GM19239 (cell line): ENCODE data around the gene ACOXL.

Experiments used
- DNase-seq: peaks from one replicate; pipeline ENCODE4 v3.0.0; 2011; ENCODE audit warnings: low spot score; ENCODE audit not compliant: insufficient read length
- FAIRE-seq: peaks from 2 replicates; lab custom pipeline; 2011; peaks lifted over from hg19 to GRCh38; lab: Jason Lieb, UNC

The ACOXL gene

DNA sequence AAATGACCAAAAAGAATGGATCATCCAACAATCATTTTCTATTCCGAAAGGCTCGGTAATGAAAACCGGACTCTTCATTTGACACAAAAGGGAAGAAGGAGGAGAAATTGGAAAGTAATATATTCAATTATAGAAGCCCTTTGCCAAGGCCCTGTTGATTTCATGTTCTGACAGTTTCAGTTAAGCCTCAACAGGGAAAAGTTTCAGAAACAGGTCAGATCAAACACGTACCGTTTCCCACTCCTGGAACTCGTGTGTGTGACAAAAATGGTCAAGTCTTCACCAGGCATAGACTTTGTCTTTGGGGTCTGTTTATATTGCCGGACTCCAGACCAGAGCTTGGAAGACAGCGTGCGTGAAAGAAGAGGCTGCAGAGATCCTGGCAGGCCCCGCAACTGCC, 287.0 kb downstream of the ACOXL start:
- FAIRE-seq (no peak), DNase-seq (no peak)

DNA sequence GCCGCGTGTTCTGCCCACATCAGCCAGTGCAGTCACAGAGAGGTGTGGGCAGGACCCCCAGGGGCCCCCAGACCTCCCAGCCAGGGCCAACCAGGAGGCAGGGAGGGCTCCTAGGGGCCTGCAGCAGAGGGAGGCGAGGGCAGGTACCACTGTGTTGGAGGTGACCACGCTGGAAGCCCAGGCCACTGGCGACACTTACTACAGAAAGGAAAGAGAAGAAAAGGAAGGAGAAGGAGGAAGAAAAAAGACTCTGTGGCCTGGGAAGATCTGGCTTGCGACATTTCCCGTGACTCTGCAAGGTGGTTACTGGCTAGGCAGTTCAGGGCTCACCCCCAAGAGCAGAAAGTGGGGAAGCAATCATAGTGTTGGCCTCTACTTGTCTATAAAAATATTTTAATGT, 290.3 kb downstream of the ACOXL start:
- DNase-seq (no peak), FAIRE-seq (no peak)

DNA sequence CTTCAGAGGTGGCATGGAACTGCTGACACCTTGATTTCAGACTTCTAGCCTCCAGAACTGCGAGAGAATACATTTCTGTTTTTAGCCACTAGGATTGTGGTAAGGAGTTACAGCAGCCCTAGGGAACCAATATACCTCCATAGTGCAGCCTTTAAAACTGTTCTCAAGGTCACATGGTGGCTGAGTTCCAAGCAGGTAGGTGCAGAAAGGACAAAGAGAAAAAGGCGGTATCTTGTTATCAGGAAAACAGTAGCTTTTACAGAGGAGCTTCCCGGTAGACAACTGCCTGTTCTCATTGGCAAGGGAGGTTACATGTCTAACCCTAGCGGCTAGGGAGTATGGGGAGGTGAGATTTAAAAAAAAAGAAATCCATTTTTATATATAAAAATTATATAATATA, 292.1 kb downstream of the ACOXL start:
- peak; percentile 40 for FAIRE-seq

DNA sequence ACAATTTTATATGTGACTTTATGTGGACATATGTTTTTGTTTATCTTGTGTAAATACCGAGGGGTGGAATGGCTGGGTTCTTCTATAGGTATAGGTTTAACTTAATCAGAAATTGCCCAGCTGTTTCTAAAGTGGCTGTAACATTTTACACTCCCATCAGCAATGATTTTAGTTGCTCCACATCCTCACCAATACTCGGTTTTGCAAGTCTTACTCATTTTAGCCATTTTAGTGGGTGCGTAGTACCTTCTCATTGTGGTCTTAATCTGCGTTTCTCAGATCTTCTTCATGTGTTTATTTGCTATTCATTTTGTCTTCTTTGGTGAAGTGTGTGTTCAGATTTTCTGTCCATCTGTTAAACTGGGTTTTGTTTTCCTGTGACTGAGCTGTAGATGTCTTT, 292.9 kb downstream of the ACOXL start:
- FAIRE-seq (peak; percentile 55), DNase-seq (no peak)

More for the DNA sequence above, 292.1 kb downstream of the ACOXL start:
- DNase-seq, result no peak

DNA sequence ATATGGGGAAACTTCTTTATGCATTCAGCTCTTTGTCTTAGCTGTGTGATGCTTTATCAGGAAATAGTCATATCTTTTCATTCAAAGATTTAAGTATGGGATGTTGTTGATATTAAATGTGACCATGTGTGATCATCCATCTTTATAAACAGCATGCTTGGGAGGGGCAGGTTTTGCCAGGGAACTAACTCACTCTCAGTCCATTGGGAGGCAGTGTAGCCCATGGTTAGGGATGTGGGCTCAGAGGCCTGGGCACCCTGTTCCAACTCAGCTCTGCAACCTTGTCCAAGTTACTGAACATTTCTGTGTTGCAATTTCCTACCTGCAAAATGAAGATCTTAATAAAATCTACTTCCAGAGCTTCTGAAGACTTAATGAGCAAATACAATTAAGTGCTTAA, 296.3 kb downstream of the ACOXL start:
- FAIRE-seq (peak; percentile 80), DNase-seq (no peak)

DNA sequence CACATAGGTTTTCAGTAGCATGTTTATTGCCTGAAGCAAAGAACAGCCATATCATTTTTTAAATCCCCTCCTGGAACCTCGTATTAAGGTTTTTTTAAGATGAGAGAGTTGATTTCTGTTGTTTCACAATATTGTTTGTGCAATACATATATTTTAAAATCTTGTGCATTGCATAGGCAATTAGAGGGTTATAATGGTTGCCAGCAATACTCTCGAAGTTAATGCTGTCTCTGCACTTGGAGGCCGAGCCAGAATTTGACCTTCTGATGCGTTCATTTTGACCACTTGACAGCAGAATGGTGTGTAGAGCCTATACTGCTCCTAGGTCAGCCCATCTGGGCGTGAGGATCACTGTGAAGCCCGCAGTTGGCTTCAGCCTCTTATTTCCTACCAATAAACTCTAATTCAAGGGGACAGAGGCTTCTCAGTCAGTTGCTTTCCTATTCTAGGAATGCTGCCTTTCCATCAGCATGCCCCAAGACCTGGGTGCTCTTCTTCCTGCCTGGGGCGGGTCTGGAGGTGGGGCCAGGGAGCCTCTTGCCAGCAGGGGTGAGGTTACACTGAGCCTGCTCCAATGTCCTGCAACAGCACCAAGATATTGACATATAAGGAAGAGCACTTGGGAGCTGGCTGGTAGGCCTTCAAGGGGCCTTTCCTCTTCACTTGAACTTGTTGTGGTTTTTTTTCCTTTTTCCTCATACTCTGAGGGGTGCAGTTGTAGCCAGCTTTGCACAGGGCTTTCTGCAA, 297.0 kb downstream of the ACOXL start:
- peak; percentile 8 for FAIRE-seq
- DNase-seq, result no peak

DNA sequence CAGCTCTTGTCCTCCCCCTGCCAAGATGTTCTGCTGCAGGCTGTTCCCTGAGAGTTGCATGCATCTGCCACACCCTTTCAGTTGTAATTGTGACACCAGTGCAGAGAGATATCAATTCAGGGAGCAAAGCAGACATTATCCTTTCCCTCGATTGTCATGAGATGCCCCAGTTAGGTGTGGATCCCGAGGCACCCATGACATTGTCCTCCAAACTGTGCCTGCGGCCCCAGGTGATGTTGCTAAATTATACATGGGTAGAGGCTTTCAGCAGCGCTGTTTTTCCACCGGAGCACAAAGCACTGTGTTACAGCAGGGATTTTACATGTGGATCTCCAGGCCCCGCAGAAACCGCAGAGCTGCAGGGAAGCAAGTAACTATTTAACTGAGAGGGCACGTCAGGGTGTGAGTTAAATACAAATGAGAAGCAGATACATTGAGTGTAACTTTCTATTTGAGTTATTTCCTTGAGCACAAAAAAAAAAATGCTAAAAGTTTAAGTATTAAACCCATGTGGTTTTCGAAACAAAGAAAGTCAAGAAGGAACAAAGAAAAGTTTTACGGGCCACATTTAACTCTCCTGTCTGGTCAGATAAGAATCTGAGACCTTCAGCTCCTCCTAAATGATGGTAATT, 298.0 kb downstream of the ACOXL start:
- peak; percentile 92 for FAIRE-seq
- DNase-seq, result peak; percentile 36

DNA sequence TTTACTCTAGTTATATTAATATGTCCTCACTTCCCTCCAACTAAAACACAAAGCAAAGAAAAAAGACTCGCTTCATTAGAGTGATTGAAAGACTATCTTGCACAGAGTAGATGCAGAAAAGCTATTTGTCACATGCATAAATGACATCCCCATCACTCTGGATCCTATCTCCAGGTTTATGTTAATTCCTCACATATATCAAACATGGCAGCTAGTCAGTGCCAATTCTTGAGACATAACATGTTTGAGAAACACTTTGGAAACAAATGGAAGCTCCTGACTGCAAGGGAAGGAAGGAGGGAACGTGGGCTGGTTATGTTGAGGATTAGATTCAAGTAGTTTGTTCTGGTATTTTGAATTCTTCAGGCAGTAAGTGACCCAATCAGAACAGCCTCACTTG, 298.6 kb downstream of the ACOXL start:
- DNase-seq (no peak), FAIRE-seq (no peak)

DNA sequence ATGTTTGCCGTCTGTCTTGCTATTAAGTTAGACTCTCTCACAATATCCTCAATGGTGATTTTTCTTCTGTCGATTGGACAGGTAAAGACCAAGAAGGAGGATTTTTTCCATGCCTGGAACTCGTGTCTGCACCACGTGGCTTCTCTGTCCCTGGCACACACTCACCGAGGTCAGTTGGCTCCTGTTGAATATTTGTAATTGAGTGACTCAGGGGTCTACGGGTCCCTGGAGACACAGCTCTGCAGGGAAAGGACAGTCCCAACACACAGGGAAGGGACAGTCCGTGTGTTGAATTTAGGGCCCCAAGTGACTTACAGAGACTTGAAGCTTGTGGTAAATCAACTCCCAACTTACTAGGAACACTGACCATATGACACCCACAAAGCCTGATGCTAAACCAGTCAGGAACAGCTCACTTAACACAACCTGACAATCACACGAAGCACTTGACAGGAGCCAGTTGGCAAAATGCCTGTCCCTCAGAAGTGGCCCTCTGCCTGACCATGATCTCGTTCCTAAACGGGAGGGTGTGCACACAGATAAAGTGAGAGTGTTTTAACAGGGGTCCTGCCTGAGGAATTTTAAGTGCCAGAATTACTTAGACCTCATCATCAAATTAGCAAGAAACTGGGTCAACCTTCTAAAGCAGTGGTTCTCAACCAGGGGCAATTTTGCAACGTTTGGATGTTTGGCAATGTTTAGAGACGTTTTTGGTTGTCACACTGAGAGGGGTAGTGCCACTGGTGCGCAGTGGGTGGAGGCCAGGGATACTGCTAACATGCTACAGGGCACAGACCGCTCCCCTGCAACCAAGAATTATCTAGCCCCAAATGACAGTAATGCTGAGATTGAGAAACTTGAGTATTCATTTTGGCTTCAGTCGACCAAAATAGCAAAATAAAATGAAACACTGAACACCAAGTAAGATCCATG, 299.4 kb downstream of the ACOXL start:
- DNase-seq (no peak), FAIRE-seq (no peak)

DNA sequence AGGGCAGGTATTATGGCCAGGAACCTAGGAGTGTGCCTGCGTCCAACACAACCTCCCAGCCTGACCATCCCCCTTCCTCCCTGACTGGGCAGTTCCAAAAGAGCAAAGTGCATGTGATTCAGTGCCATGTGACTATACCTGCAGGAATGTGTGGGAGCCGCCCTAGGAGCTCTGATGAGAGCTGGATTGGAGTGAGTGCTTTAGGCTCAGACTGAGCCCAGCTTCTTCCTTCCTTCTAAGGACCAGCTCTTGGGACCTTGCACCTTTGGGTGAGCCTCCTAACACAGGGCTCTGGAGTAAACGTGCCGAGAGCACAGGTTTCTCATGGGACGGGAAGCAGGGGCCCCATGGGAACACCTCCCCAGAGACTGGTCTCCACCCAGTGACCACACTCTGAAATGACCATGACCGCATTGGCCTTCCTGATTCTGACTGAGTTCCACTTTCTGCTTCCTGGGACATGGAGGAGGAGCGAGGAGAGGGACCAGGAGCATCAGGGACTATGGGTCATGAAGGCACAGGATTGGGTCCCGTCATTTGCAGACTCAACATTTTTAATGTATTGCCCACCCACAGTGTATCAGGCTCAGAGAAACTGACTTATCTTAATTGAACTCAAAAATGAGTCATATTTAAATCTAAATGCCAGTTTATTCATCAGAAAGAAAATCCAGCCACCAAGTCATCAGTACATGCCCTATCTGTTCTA, 300.5 kb downstream of the ACOXL start:
- no peak for FAIRE-seq

DNA sequence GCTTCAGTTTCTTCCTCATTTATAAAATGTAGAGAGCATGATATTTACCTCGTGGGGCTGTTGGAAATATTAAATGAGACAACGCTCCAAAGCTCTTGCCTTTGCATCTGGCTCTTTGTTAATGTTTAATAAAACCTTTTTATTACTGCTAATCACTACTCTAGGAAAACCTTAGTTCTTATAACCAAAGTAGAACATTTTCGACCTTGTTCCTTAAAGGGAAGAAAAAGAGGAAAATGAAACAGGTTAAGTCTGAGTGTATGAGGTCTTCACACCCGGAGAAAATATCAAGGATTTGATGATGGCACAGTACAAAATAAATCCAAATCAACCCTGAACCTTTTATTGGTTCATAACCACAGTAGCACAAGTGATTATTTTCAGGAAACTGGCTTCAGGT, 301.8 kb downstream of the ACOXL start:
- FAIRE-seq, result no peak

More for the DNA sequence above, 300.5 kb downstream of the ACOXL start:
- DNase-seq, result no peak

DNA sequence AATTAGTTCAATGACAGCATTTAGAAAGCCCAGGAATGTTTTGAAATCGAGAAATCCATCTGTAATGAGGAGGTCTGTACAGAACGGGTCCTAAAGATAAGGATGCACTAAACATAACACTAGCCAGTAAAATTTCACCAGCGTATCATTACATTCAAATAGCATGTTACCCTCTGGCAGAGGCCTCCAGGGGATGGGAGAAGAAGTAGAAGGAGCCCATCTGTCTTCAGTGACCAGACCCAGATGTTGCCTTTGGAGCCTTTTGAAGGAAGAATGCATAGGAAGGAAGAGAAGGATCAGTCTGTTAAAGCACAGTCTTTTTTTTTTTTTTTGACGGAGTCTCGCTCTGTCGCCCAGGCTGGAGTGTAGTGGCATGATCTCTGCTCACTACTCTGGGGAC, 302.2 kb downstream of the ACOXL start:
- DNase-seq (no peak), FAIRE-seq (no peak)

More for the DNA sequence above, 301.8 kb downstream of the ACOXL start:
- no peak for DNase-seq

DNA sequence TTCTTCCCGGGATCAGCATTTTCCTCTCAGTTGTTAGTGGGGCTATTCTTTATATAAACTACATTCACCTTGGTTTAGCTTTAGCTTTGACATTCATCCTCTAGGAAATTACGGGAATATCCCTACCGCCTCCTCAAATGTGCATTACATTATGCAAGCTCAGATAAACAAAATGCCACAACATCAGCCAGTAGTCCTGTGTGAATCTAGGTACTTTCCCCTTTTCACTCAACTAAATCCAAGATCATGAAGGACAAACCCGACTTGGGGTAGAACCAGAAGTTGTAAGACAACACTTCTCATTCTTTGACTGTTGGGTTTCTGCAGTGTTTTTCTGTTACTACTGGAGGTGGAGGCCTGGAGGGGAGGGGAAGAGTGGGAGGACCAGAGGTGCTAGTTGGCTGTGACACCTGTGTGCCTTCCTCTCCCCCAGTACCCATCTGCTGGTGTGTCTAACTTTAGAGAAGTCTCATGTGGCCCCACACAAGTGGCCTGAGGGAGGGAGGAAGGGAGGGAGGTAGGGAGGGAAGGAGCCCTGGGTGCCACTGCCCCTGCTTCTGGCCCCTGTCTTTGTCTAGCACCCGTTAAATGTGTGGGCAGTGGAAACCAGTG, 303.6 kb downstream of the ACOXL start:
- no peak for DNase-seq

DNA sequence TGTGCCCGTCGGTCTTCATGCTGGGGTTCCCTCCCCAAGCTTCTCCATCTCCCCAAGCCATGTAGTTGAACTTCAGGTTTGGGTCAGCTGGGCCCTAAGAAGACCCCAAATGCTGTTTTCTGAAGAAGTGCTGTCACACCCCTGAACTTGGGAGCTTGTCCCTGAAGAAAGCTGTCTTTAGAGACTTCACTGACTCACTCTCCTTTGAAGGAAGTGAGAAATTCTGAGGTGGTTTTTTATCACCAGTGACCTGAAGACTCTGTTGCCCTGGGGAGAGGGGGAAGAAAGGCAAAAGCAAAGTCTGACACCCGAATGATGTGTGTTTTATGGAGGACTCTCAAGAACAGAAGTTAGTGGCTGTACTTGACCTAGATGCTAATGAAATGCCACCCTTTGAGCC, 304.8 kb downstream of the ACOXL start:
- FAIRE-seq, result no peak

More for the DNA sequence above, 303.6 kb downstream of the ACOXL start:
- FAIRE-seq, result peak; percentile 64

DNA sequence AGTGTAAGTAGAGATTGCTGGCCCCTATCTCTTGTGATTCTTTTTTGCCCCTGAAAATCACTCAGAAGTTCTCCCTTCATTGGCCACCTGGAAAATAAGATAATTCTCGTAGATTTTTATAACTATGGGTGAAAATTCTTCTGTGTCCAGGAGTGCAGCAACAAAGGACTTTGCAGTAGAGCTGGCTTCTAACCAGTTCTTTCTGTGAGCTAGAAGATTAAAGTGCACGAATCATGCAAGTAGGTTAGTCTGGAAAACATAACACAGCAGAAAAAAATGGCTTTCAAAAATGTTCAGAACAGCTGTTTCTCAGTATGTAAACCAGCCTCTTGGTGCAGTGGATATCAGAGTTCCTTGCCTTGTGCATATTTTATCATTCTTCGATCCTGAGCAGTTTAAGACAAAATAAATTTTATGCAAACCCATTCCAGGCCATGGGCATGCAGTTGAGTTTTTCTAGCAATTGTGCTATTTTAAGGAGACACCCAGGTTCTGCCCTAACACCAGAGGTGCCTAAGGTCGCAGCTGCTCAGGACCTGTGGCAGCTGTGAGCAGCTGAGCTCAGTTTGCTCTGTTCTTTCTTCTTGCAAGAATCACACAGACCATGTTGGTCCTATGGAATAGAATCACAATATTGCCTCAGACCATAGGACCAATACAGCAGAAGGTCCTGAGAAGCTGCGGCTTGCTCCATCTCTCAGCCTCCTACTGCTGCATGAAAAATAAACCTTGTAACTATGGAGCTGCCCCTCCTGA, 307.4 kb downstream of the ACOXL start:
- DNase-seq (no peak), FAIRE-seq (no peak)

More for the DNA sequence above, 304.8 kb downstream of the ACOXL start:
- no peak for DNase-seq

DNA sequence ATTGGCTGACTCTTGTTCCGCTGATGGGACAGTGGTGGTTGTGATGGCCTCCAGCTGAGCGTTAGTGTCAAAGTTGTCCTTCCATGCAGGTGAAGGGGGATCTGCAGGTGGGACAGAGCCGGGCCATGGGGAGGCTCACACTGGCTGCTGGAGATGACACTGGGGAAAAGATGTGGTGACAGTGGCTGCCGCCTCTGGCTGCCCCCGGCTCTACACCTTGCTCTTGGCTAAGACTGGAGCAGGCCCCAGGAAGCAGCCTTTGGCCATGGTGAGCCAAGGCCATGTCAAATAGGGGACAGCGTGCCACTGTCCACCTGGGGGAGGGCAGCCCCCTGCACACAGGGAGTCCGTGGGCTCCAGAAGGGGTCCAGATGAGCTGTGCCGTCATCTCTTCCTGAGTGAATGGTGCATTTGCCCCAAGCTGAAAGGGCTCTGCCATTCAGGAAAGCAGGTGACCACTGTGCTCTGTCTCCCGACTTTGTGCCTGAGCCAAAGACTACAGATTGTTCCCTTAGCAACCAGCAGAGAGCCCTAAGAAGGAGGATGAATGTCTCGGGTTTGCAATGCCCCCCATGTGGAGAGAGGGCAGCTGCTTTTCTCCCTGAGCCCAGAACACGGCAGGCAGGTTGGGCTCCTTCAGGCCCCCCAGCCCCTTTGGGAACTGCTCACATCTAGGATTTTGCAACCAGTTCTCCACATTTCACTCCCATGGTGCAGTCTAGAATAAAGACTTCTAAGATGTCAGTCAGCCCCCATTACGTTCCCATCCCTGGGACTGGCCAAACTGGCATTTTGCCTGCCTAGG, 309.2 kb downstream of the ACOXL start:
- no peak for FAIRE-seq
- no peak for DNase-seq

DNA sequence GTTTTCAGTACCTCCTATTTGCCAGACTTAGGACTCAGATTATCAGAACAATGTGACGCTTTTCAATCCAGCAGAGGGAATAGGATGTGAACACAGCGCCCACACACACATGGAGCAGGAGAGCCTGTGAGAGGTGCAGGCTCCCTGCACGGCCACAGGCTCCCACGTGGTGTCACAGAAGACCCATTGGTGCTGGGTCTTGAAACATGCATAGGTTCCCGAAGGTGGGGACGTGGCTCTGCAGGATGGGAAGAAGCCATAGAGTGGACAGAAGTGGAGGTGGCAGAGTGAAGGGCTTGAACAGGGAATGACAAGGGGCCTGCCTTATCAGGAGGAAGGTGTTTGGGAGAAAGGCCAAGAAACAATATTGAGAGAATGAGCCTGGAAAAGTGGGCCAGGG, 309.9 kb downstream of the ACOXL start:
- FAIRE-seq (no peak), DNase-seq (no peak)
